ENCODE results near the gene NUCB2.
"Not testable (repeated sequence)": the region's sequence is repeated elsewhere in the genome, so short reads cannot be mapped to it uniquely, and the experiment has no call there.

NUCB2 gene

GRCh38 chr11:17238377-17238776 is 38.2 kb upstream of the NUCB2 start:
- Histone ChIP-seq H3K4me1 (no peaks in the 10 kb centered on the region), H3K4me3 (ENCODE audit: low read depth, low read length) (no peak overlapping the region), H3K27me3 (no peaks in the 10 kb centered on the region), H3K9me3 (no peaks in the 10 kb centered on the region), H3K36me3 (no peaks in the 10 kb centered on the region)
- DNase-seq: no peak
- TF ChIP-seq CTCF (IDR thresholded peaks at IDR 0.05; ENCODE audit: low read depth, low read length): no peak

- H3K27me3 ChIP-seq; DNase-seq; H3K36me3 ChIP-seq; H3K4me1 ChIP-seq; H3K4me3 ChIP-seq (ENCODE audit: low read depth, low read length); H3K9me3 ChIP-seq: not testable (repeated sequence)
Measured at GRCh38 chr11:17239927-17240326, 36.6 kb upstream of the NUCB2 start.

- Histone ChIP-seq H3K9me3 (no peaks in the 10 kb centered on the region), H3K36me3 (no peaks in the 10 kb centered on the region), H3K4me3 (ENCODE audit: low read depth, low read length) (no peak overlapping the region), H3K27me3 (no peaks in the 10 kb centered on the region), H3K4me1 (no peaks in the 10 kb centered on the region)
- TF ChIP-seq CTCF (IDR thresholded peaks at IDR 0.05; ENCODE audit: low read depth, low read length): no peak
- DNase-seq: no peak
Measured at GRCh38 chr11:17240780-17241179, 35.8 kb upstream of the NUCB2 start.

GRCh38 chr11:17242954-17243353 is 33.6 kb upstream of the NUCB2 start:
- H3K4me3 ChIP-seq (ENCODE audit: low read depth, low read length); DNase-seq; H3K36me3 ChIP-seq; H3K27me3 ChIP-seq; H3K4me1 ChIP-seq; H3K9me3 ChIP-seq: not testable (repeated sequence)

- no peak overlapping the region for H3K4me3 ChIP-seq (ENCODE audit: low read depth, low read length)
- H3K9me3 ChIP-seq: no peaks in the 10 kb centered on the region
- H3K4me1 ChIP-seq: no peaks in the 10 kb centered on the region
- no peaks in the 10 kb centered on the region for H3K27me3 ChIP-seq
- TF ChIP-seq CTCF (IDR thresholded peaks at IDR 0.05; ENCODE audit: low read depth, low read length): no peak
- DNase-seq: no peak
- no peaks in the 10 kb centered on the region for H3K36me3 ChIP-seq
Measured at GRCh38 chr11:17244046-17244445, 32.5 kb upstream of the NUCB2 start.

GRCh38 chr11:17250561-17251350 is 25.8 kb upstream of the NUCB2 start:
- TF ChIP-seq CTCF (IDR thresholded peaks at IDR 0.05; ENCODE audit: low read depth, low read length): no peak

GRCh38 chr11:17252704-17253103 is 23.8 kb upstream of the NUCB2 start:
- TF ChIP-seq CTCF (IDR thresholded peaks at IDR 0.05; ENCODE audit: low read depth, low read length): no peak
- no peaks in the 10 kb centered on the region for H3K36me3 ChIP-seq

More at GRCh38 chr11:17250561-17251350, 25.8 kb upstream of the NUCB2 start:
- no peaks in the 10 kb centered on the region for H3K4me1 ChIP-seq
- H3K9me3 ChIP-seq: no peaks in the 10 kb centered on the region
- no peaks in the 10 kb centered on the region for H3K27me3 ChIP-seq
- no peak overlapping the region for H3K4me3 ChIP-seq (ENCODE audit: low read depth, low read length)
- no peaks in the 10 kb centered on the region for H3K36me3 ChIP-seq
- no peak for DNase-seq

More at GRCh38 chr11:17252704-17253103, 23.8 kb upstream of the NUCB2 start:
- no peak for DNase-seq
- H3K4me3 ChIP-seq (ENCODE audit: low read depth, low read length): no peak overlapping the region
- H3K4me1 ChIP-seq: no peaks in the 10 kb centered on the region
- no peaks in the 10 kb centered on the region for H3K27me3 ChIP-seq
- no peaks in the 10 kb centered on the region for H3K9me3 ChIP-seq
